ENCODE results near the gene PCK2.

DNA sequence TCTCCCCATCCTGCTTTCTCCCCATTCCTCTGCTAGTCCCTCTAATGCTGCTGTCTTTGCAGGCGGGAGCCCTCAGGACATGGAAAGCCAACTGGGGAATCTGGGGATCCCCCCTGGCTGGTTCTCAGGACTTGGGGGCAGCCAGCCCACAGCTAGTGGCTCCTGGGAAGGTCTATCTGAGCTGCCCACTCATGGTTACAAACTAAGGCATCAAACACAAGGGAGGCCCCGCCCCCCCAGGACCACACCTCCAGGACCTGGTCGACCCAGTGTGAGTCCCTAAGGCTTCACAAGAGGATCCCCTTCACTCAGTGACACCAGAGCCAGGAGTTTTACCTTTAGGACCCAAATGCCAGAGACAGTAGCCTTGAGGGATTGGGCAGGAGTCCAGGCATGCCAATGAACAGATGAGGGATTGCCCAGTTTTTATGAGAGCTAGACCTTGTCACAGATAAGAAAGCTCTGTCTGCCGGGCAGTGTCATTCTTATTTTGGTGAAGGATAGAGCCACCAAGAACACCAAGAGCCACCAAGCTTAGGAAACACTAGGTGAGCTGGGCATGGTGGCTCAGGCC, 30.8 kb upstream of the PCK2 start:
- TF ChIP-seq SUZ12 (IDR thresholded peaks at IDR 0.05; ENCODE audit: extremely low read depth, insufficient read depth, insufficient read length), result no peak
- TF ChIP-seq YY1 (IDR thresholded peaks at IDR 0.05; ENCODE audit: insufficient read depth, insufficient read length), result no peak
- no peak for TF ChIP-seq ZNF274 (IDR thresholded peaks at IDR 0.05; ENCODE audit: low read depth, low read length)

Data from NT2/D1 (cell line).